Coronary artery (tissue), 2 donors: ENCODE results near the gene FOLR3.
A peak's percentile ranks its signal among the peaks of the same experiment; 100 is the strongest.

Experiments used
- DNase-seq: peaks from one replicate; pipeline ENCODE4 v3.0.0-alpha.2; 2017; ENCODE audit warnings: low spot score
- H3K27ac ChIP-seq, 2 donors: fragments of 200-600 bp; sonication (generic); one replicate each; pipeline ENCODE4 v1.5.1; 2016 to 2019
- H3K4me3 ChIP-seq: fragments of 200-600 bp; sonication (generic); 2 replicates; pipeline ENCODE4 v1.5.1; 2016; ENCODE audit warnings: mild to moderate bottlenecking, moderate library complexity
- TF ChIP-seq, protein P1 (sequence below): fragments of 200-600 bp; sonication (generic); IDR thresholded peaks from one replicate; pipeline ENCODE4 v1.5.1; 2019; ENCODE audit warnings: antibody characterized with exemption

The FOLR3 gene

DNA sequence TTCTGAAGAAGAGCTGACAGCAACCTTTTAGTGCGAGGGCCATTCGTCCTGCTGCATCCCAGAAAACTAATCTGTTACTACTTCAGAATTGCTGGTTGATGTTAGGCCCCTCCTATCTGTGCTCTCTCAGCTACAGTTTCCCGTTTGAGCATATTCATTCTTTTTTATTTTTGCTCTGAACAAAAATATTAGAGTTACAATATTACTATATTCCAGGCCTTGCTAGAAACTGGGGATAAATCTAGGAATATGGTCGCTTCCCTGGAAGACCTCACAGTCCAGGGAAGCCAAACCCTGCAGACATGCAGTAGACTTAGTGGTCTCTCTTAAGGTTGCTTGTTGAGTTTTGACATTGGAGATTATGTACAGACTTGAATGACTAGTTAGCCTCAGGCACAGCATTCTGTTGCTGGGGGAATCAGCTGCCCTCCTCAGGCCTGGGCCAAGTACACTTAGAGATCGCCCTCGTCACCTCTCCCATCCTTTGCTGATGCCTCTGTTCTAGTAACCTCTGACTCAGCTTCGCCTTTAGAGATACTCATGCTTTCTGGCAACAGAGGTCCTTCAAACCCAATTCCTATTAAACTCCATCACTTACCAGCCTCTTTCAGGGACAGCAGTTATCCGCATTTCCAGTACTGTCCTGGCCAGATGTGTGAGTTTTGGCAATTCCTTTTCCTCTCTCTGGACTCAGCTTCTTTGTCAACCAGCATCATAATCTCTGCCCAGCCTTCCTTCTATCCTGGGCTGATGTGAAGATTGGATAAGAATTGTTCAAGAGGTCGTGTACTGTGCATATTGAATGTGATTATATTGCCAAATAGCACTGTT, 22.3 kb upstream of the FOLR3 start:
- Histone ChIP-seq H3K27ac (peak overlapping the region; percentile 89 to 99), H3K4me3 (peak overlapping the region; percentile 68)
- TF ChIP-seq, protein P1, sequence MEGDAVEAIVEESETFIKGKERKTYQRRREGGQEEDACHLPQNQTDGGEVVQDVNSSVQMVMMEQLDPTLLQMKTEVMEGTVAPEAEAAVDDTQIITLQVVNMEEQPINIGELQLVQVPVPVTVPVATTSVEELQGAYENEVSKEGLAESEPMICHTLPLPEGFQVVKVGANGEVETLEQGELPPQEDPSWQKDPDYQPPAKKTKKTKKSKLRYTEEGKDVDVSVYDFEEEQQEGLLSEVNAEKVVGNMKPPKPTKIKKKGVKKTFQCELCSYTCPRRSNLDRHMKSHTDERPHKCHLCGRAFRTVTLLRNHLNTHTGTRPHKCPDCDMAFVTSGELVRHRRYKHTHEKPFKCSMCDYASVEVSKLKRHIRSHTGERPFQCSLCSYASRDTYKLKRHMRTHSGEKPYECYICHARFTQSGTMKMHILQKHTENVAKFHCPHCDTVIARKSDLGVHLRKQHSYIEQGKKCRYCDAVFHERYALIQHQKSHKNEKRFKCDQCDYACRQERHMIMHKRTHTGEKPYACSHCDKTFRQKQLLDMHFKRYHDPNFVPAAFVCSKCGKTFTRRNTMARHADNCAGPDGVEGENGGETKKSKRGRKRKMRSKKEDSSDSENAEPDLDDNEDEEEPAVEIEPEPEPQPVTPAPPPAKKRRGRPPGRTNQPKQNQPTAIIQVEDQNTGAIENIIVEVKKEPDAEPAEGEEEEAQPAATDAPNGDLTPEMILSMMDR: no peak
- no peak for DNase-seq

DNA sequence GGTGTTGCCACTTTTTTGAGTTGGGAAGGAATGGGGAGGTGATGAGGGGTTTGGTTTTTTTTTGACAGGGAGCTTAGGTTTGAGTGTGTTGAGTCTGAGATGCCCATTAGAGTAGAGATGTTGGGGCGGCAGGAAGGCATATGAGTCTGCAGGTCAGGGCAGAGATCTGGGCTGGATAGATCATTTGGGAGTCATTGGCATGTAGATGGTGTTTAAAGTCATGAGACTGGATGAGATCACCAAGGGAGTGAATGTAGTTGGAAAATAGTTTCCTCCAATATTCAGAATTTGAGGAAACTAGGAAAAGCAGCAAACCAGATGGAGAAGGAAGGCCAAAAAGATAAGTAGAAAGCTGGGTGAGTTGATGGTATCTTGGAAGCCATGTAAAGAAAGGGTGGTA, 21.0 kb upstream of the FOLR3 start:
- no peak for DNase-seq
- Histone ChIP-seq H3K4me3 (no peak overlapping the region), H3K27ac (no peak overlapping the region)
- TF ChIP-seq, protein P1: no peak

DNA sequence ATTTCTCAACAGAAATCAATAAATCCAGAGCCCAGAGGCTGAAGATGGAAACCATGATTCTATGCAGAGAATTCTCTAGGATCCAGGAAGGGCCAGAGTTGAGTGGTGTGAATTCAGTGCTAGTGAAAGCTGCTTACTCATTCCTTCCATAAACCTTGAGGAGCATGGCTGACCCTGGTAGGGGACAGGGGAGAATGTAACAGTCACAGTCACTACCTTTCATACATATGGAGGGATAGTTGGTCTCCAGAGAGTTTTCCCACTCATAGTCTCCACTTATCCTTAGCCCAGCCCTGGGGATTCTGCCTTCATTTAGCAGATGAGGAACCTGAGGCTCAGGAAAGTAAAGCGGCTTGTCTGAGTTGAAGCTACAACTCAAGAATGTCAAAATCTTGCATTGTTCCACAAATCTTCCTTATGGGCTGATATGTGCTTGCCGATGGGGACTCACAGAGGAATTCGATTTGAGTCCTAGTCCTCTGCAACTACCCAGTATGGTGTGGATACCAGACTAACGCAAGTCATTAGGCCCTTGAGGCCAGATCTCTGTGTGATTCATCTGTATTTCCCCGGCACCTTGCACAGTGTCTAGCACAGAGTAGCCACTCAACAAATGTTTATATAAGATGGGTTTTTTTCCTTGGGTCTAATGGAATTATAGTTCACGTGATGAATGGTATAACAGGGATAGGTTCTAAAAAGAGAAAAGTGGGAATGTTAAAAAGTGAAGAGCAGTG, 19.3 kb upstream of the FOLR3 start:
- TF ChIP-seq, protein P1: no peak
- H3K4me3 ChIP-seq: no peak overlapping the region
- DNase-seq: no peak
- no peak overlapping the region for H3K27ac ChIP-seq

DNA sequence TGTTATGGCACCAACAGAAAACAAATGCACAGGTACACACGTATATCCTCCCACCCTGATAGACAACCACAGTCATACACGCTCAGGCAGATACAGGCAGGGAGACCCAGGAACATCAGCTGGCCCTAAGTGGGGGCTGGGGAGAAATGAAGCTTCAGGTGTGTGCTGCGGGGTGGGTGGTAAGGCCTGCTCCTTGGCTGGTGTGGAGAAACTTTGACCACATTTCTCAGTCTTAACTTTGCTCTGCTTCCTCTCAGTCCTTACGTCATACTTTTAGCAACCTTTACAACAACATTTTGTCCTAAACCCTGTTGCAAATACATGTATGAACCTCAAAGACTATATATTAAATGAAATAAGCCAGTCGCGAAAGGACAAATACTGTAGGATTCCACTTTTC, 16.3 kb upstream of the FOLR3 start:
- Histone ChIP-seq H3K4me3 (no peak overlapping the region), H3K27ac (no peak overlapping the region)
- TF ChIP-seq, protein P1: no peak
- DNase-seq: no peak

DNA sequence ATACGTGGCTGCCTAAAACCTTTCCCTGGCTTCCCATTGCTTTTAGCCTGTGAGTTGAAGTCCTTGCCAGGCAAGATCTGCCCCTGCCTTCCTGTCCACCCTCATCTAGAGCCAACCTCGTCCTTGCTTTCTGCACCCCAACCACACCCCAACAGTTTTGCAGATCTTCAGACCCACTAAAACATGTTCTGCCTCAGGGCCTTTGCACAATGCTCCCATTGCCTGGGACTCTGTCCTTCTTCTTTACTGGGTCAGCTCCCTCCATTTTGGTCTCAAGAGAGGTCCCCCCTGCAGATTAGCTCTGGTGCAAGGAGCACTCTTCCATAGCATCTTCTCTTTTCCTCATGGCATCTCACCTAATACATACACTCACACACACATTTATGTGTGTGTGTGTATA, 14.6 kb upstream of the FOLR3 start:
- H3K4me3 ChIP-seq: no peak overlapping the region
- H3K27ac ChIP-seq: no peak overlapping the region
- no peak for DNase-seq
- TF ChIP-seq, protein P1: no peak

DNA sequence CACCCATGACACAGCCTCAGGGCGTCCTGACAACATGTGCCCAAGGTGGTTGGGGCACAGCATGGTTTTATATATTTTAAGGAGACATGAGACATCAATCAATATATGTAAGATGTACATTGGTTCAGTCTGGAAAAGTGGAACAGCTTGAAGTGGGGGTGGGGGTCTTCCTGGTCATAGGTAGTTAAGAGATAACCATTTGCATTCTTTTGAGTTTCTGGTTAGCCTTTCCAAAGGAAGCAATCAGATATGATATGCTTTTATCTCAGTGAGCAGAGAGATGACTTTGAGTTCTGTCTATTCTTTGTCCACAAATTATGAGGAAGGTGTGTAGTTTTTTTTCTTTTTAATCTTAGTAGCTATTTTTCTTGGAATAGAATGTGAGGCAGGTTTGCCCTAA, 12.9 kb upstream of the FOLR3 start:
- DNase-seq: no peak
- Histone ChIP-seq H3K4me3 (no peak overlapping the region), H3K27ac (no peak overlapping the region)
- TF ChIP-seq, protein P1: no peak
